Measurements from ENCODE around the gene LHFPL3.

The LHFPL3 gene

GRCh38 chr7:104784686-104785085 is 456.3 kb downstream of the LHFPL3 start:
- Histone ChIP-seq H3K9ac (ENCODE audit: low read length) (no peak overlapping the region), H3K27ac (ENCODE audit: low read length) (no peak overlapping the region), H3K36me3 (ENCODE audit: control insufficient read depth, low read depth, low read length) (no peaks in the 10 kb centered on the region), H3K27me3 (ENCODE audit: control insufficient read depth, insufficient read depth, low read length) (no peaks in the 10 kb centered on the region), H3K4me3 (ENCODE audit: low read length) (no peak overlapping the region), H3K4me1 (ENCODE audit: control insufficient read depth, low read depth, low read length) (no peaks in the 10 kb centered on the region), H3K9me3 (ENCODE audit: control insufficient read depth, low read depth, low read length) (no peaks in the 10 kb centered on the region)

GRCh38 chr7:104789780-104790179 is 461.4 kb downstream of the LHFPL3 start:
- Histone ChIP-seq H3K4me1 (ENCODE audit: control insufficient read depth, low read depth, low read length) (no peaks in the 10 kb centered on the region), H3K27ac (ENCODE audit: low read length) (no peak overlapping the region), H3K4me3 (ENCODE audit: low read length) (no peak overlapping the region), H3K36me3 (ENCODE audit: control insufficient read depth, low read depth, low read length) (no peaks in the 10 kb centered on the region), H3K9ac (ENCODE audit: low read length) (no peak overlapping the region), H3K27me3 (ENCODE audit: control insufficient read depth, insufficient read depth, low read length) (no peaks in the 10 kb centered on the region), H3K9me3 (ENCODE audit: control insufficient read depth, low read depth, low read length) (no peaks in the 10 kb centered on the region)

- no peak overlapping the region for H3K27ac ChIP-seq (ENCODE audit: low read length)
- H3K9ac ChIP-seq (ENCODE audit: low read length) = no peak overlapping the region
- H3K9me3 ChIP-seq (ENCODE audit: control insufficient read depth, low read depth, low read length) = no peaks in the 10 kb centered on the region
- no peaks in the 10 kb centered on the region for H3K4me1 ChIP-seq (ENCODE audit: control insufficient read depth, low read depth, low read length)
- H3K4me3 ChIP-seq (ENCODE audit: low read length) = no peak overlapping the region
- H3K36me3 ChIP-seq (ENCODE audit: control insufficient read depth, low read depth, low read length) = no peaks in the 10 kb centered on the region
- no peaks in the 10 kb centered on the region for H3K27me3 ChIP-seq (ENCODE audit: control insufficient read depth, insufficient read depth, low read length)
These were observed 462.0 kb downstream of the LHFPL3 start for GRCh38 chr7:104790440-104790839.

- H3K9me3 ChIP-seq (ENCODE audit: control insufficient read depth, low read depth, low read length) = no peaks in the 10 kb centered on the region
- no peaks in the 10 kb centered on the region for H3K36me3 ChIP-seq (ENCODE audit: control insufficient read depth, low read depth, low read length)
- H3K4me1 ChIP-seq (ENCODE audit: control insufficient read depth, low read depth, low read length) = peaks cover 2% of the 10 kb centered on the region
- H3K4me3 ChIP-seq (ENCODE audit: low read length) = no peak overlapping the region
- H3K27ac ChIP-seq (ENCODE audit: low read length) = no peak overlapping the region
- H3K9ac ChIP-seq (ENCODE audit: low read length) = no peak overlapping the region
- H3K27me3 ChIP-seq (ENCODE audit: control insufficient read depth, insufficient read depth, low read length) = no peaks in the 10 kb centered on the region
These were observed 462.7 kb downstream of the LHFPL3 start for GRCh38 chr7:104791080-104791479.

- no peaks in the 10 kb centered on the region for H3K36me3 ChIP-seq (ENCODE audit: control insufficient read depth, low read depth, low read length)
- H3K9ac ChIP-seq (ENCODE audit: low read length) = no peak overlapping the region
- no peak overlapping the region for H3K4me3 ChIP-seq (ENCODE audit: low read length)
- peaks cover 6% of the 10 kb centered on the region for H3K4me1 ChIP-seq (ENCODE audit: control insufficient read depth, low read depth, low read length)
- no peaks in the 10 kb centered on the region for H3K9me3 ChIP-seq (ENCODE audit: control insufficient read depth, low read depth, low read length)
- no peaks in the 10 kb centered on the region for H3K27me3 ChIP-seq (ENCODE audit: control insufficient read depth, insufficient read depth, low read length)
- no peak overlapping the region for H3K27ac ChIP-seq (ENCODE audit: low read length)
These were observed 464.7 kb downstream of the LHFPL3 start for GRCh38 chr7:104793066-104793465.

- Histone ChIP-seq H3K9me3 (ENCODE audit: control insufficient read depth, low read depth, low read length) (no peaks in the 10 kb centered on the region), H3K27ac (ENCODE audit: low read length) (no peak overlapping the region), H3K4me3 (ENCODE audit: low read length) (no peak overlapping the region), H3K27me3 (ENCODE audit: control insufficient read depth, insufficient read depth, low read length) (no peaks in the 10 kb centered on the region), H3K4me1 (ENCODE audit: control insufficient read depth, low read depth, low read length) (peaks cover 6% of the 10 kb centered on the region), H3K9ac (ENCODE audit: low read length) (no peak overlapping the region), H3K36me3 (ENCODE audit: control insufficient read depth, low read depth, low read length) (no peaks in the 10 kb centered on the region)
These were observed 465.8 kb downstream of the LHFPL3 start for GRCh38 chr7:104794154-104794553.

- Histone ChIP-seq H3K27ac (ENCODE audit: low read length) (no peak overlapping the region), H3K36me3 (ENCODE audit: control insufficient read depth, low read depth, low read length) (no peaks in the 10 kb centered on the region), H3K9me3 (ENCODE audit: control insufficient read depth, low read depth, low read length) (no peaks in the 10 kb centered on the region), H3K9ac (ENCODE audit: low read length) (no peak overlapping the region), H3K4me3 (ENCODE audit: low read length) (no peak overlapping the region), H3K4me1 (ENCODE audit: control insufficient read depth, low read depth, low read length) (peaks cover 6% of the 10 kb centered on the region), H3K27me3 (ENCODE audit: control insufficient read depth, insufficient read depth, low read length) (no peaks in the 10 kb centered on the region)
These were observed 466.2 kb downstream of the LHFPL3 start for GRCh38 chr7:104794589-104794988.

- Histone ChIP-seq H3K36me3 (ENCODE audit: control insufficient read depth, low read depth, low read length) (no peaks in the 10 kb centered on the region), H3K27ac (ENCODE audit: low read length) (no peak overlapping the region), H3K9ac (ENCODE audit: low read length) (no peak overlapping the region), H3K9me3 (ENCODE audit: control insufficient read depth, low read depth, low read length) (no peaks in the 10 kb centered on the region), H3K27me3 (ENCODE audit: control insufficient read depth, insufficient read depth, low read length) (no peaks in the 10 kb centered on the region), H3K4me3 (ENCODE audit: low read length) (no peak overlapping the region), H3K4me1 (ENCODE audit: control insufficient read depth, low read depth, low read length) (peaks cover 6% of the 10 kb centered on the region)
These were observed 466.7 kb downstream of the LHFPL3 start for GRCh38 chr7:104795086-104795485.

GRCh38 chr7:104795616-104796398 is 467.4 kb downstream of the LHFPL3 start:
- no peak overlapping the region for H3K4me3 ChIP-seq (ENCODE audit: low read length)

GRCh38 chr7:104800307-104800706 is 471.9 kb downstream of the LHFPL3 start:
- Histone ChIP-seq H3K27me3 (ENCODE audit: control insufficient read depth, insufficient read depth, low read length) (no peaks in the 10 kb centered on the region), H3K27ac (ENCODE audit: low read length) (no peak overlapping the region), H3K9me3 (ENCODE audit: control insufficient read depth, low read depth, low read length) (no peaks in the 10 kb centered on the region), H3K4me1 (ENCODE audit: control insufficient read depth, low read depth, low read length) (peaks cover 6% of the 10 kb centered on the region), H3K9ac (ENCODE audit: low read length) (no peak overlapping the region), H3K4me3 (ENCODE audit: low read length) (no peak overlapping the region), H3K36me3 (ENCODE audit: control insufficient read depth, low read depth, low read length) (no peaks in the 10 kb centered on the region)

More at GRCh38 chr7:104795616-104796398, 467.4 kb downstream of the LHFPL3 start:
- Histone ChIP-seq H3K27me3 (ENCODE audit: control insufficient read depth, insufficient read depth, low read length) (no peaks in the 10 kb centered on the region), H3K9me3 (ENCODE audit: control insufficient read depth, low read depth, low read length) (no peaks in the 10 kb centered on the region), H3K4me1 (ENCODE audit: control insufficient read depth, low read depth, low read length) (peaks cover 6% of the 10 kb centered on the region), H3K27ac (ENCODE audit: low read length) (no peak overlapping the region), H3K36me3 (ENCODE audit: control insufficient read depth, low read depth, low read length) (no peaks in the 10 kb centered on the region), H3K9ac (ENCODE audit: low read length) (no peak overlapping the region)

- Histone ChIP-seq H3K36me3 (ENCODE audit: control insufficient read depth, low read depth, low read length) (no peaks in the 10 kb centered on the region), H3K9me3 (ENCODE audit: control insufficient read depth, low read depth, low read length) (no peaks in the 10 kb centered on the region), H3K4me3 (ENCODE audit: low read length) (no peak overlapping the region), H3K9ac (ENCODE audit: low read length) (no peak overlapping the region), H3K27me3 (ENCODE audit: control insufficient read depth, insufficient read depth, low read length) (no peaks in the 10 kb centered on the region), H3K27ac (ENCODE audit: low read length) (no peak overlapping the region), H3K4me1 (ENCODE audit: control insufficient read depth, low read depth, low read length) (peaks cover 5% of the 10 kb centered on the region)
These were observed 472.6 kb downstream of the LHFPL3 start for GRCh38 chr7:104801022-104801421.

- no peaks in the 10 kb centered on the region for H3K9me3 ChIP-seq (ENCODE audit: control insufficient read depth, low read depth, low read length)
- no peak overlapping the region for H3K4me3 ChIP-seq (ENCODE audit: low read length)
- no peaks in the 10 kb centered on the region for H3K27me3 ChIP-seq (ENCODE audit: control insufficient read depth, insufficient read depth, low read length)
- H3K4me1 ChIP-seq (ENCODE audit: control insufficient read depth, low read depth, low read length) = no peaks in the 10 kb centered on the region
- H3K9ac ChIP-seq (ENCODE audit: low read length) = no peak overlapping the region
- no peaks in the 10 kb centered on the region for H3K36me3 ChIP-seq (ENCODE audit: control insufficient read depth, low read depth, low read length)
- no peak overlapping the region for H3K27ac ChIP-seq (ENCODE audit: low read length)
These were observed 475.5 kb downstream of the LHFPL3 start for GRCh38 chr7:104803931-104804330.
